Middle frontal gyrus (tissue), 1 donor: Measurements from ENCODE around the gene SNAI1.

Experiments used
- DNase-seq: peaks from one replicate; pipeline ENCODE4 v3.0.0-alpha.2; 2015; ENCODE audit warnings: low spot score; ENCODE audit errors: extremely low spot score

SNAI1 gene

GRCh38 chr20:50034567-50035180 lies 51.9 kb downstream of the SNAI1 start:
- no peak for DNase-seq

- DNase-seq: no peak
Observed at GRCh38 chr20:50036703-50037102, 53.9 kb downstream of the SNAI1 start.

DNA sequence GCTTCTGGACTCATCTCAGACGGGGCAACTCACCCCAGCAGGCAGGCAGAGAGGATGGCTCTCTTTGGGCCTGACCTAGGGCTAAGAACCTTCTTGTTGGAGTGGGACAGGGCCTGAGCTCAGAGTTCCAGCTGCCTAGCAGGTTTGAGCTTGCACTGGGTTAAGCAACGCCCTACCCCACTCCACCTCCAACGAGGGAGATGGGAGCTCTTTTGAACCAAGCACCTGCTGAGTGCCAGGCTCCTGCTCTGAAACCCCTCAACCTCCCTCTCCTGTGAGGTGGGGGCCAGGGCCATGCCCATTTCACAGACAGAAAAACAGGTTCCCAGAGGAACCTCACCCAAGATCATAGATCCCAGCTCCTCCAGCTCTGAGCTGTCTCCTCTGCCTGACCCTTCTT lies 54.3 kb downstream of the SNAI1 start:
- no peak for DNase-seq

DNA sequence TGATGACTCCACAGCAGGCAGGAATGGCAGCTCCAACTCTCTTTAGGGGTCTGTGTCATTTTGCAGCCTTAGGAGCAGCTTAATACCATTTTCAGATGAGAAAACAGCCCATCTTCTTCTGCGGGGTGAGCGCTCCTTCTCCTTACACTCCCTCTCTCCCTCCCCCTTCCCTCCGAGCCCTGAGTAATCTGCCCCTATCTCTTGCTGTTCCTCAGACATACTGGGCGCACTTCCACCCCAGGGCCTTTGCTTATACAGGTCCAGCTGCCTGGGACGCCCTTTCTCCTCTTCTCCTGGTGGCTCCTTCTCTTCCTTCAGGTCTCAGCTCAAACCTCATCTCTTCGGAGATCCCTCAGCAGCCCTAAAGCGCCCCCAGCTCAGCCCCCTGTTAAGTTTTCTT lies 54.8 kb downstream of the SNAI1 start:
- no peak for DNase-seq

GRCh38 chr20:50038169-50038568 lies 55.4 kb downstream of the SNAI1 start:
- no peak for DNase-seq
